ENCODE results near the gene DAW1. TPM values are rescaled to one million over a fixed set of nuclear protein-coding genes. Genes with fewer than 3 reads are reported as not detected.

Gene DAW1
- total and polyA plus RNA-seq, 2 of the 13 experiments (the other 11 are each of a cell fraction or from before 2014, with no cell fraction given), result not detected

- Histone ChIP-seq H2AFZ (ENCODE audit: low read length) (no peak overlapping the region), H3K4me1 (ENCODE audit: insufficient read depth, low read length) (no peaks in the 10 kb centered on the region), H3K4me2 (ENCODE audit: low read depth, low read length) (no peak overlapping the region), H4K20me1 (ENCODE audit: insufficient read depth, low read length) (no peaks in the 10 kb centered on the region), H3K9me3 (ENCODE audit: low read length) (0 out of 2 replicates have a peak, but pooled peaks cover 6% of the 10 kb centered on the region), H3K36me3 (replicated peaks in 1 of 2; ENCODE audit: control insufficient read depth in 1 of 2, insufficient read depth in 2 of 2, low read length in 2 of 2) (no peaks in the 10 kb centered on the region), H3K27me3 (ENCODE audit: control insufficient read depth in 1 of 2, insufficient read depth in 2 of 2, low read length in 2 of 2) (no peaks in the 10 kb centered on the region; a peak in 1 of 5 replicates), H3K9ac (ENCODE audit: insufficient read depth, low read depth, low read length) (no peak overlapping the region), H3K79me2 (ENCODE audit: insufficient read depth, low read length) (no peaks in the 10 kb centered on the region), H3K27ac (ENCODE audit: extremely low read length, insufficient read depth, low read length) (no peak overlapping the region), H3K4me3 (replicated peaks in 1 of 3; ENCODE audit: insufficient read depth in 1 of 3, low read depth in 2 of 3, low read length in 3 of 3) (no peak overlapping the region)
- FAIRE-seq, result peak; percentile 18
- no peak for ATAC-seq
- ChIA-PET POLR2A (no interaction called here), CTCF (ENCODE audit: low intra/inter-chr PET ratio, low total read pairs) (no interaction called here)
- in situ Hi-C loops (cut with HindIII; ENCODE audit: extremely low pct_ligation_motif_present, low pct_unique_long_range_greater_than_20kb) (no loop called here), intact Hi-C loops (cut with micrococcal nuclease; ENCODE audit: unreplicated experiment) (no loop called here)
- BruUV-seq (replicated peaks), result no TSS peak
- no peak for TF ChIP-seq ZUFSP (CRISPR knock-in tag; IDR thresholded peaks at IDR 0.05; ENCODE audit: borderline replicate concordance)
- TF ChIP-seq NFAT5 (CRISPR knock-in tag; IDR thresholded peaks at IDR 0.05), result no peak
- 2% methylated on average over 6 of the region's 6 CpGs for WGBS (ENCODE audit: low lambda C conversion rate)
- DNase-seq (ENCODE audit: low spot score), result no peak
Observed at GRCh38 chr2:227932001-227932400, 60.6 kb downstream of the DAW1 start.

Measured in HepG2 (cell line).